HG03280 (cell line): ENCODE measurements around the gene SNORC.

Experiments
- ATAC-seq: cut with Tn5 transposase; IDR thresholded peaks from one replicate; pipeline ENCODE4 v1.9.1; 2021; ENCODE audit warnings: mild to moderate bottlenecking, moderate library complexity; ENCODE audit not compliant: unreplicated experiment

Gene SNORC

DNA sequence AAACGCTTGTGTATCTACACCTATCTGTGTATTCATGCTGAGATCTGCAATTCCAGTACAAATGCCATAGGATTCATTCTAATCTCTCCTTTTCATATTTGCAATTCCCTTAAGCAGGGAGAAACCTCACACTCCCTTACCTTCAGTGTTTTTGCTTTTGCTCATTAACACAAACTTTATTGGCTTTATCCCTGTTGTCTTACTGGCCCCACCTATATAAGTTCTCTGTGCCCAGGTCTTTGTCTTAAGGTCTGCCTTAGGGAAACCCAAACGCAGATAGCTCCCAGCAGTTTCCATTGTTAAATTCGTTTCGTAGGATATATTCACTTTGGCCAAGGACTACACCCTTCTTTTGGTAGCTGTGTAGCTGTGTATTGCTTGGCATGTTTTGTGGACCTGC lies 4.0 kb upstream of the SNORC start:
- ATAC-seq, result no peak

DNA sequence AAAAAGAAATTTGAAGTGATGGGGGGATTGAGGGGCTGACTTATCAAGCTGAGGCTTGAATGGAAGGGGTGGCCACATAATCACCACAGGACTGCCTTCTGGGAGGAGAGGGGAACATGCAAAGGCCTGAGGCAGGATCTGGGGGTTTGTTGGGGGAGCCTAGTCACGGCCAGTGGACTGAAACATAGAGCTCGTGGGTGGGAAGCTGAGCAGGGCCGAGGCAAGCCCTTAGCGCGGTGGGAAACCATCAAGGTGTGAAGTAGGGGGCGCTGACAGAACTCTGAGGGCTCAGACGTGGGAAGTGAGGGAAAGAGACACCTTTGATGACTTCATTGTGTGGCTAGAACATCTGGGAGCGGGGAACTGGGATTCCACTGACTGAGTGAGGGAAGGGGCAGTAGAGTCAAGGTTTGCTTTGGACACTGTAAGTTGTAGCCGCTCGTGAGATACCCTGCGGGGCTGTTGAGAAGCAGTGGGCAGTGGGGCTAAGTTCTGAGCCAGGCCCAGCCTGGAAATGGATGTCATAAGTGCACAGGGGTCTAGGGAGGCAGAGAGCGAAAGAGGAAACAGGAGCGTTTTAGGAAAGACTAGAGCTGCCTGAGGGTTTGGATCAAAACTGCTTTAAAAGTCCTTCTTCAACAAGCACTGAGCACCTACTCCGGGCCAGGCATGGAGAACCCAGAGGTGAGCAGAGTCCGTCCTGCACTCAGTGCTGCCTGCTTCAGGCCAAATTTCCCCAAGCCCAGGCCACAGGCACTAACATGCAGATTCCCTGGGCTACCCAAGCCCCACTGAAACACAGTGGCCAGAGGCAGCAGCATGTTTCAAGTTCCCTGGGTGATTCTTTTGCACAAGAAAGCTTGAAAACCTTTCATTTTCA lies 686 bp upstream of the SNORC start:
- no peak for ATAC-seq

GRCh38 chr2:232870766-232871371 lies 805 bp downstream of the SNORC start:
- ATAC-seq, result no peak

GRCh38 chr2:232871418-232871834 lies 1.4 kb downstream of the SNORC start:
- no peak for ATAC-seq

DNA sequence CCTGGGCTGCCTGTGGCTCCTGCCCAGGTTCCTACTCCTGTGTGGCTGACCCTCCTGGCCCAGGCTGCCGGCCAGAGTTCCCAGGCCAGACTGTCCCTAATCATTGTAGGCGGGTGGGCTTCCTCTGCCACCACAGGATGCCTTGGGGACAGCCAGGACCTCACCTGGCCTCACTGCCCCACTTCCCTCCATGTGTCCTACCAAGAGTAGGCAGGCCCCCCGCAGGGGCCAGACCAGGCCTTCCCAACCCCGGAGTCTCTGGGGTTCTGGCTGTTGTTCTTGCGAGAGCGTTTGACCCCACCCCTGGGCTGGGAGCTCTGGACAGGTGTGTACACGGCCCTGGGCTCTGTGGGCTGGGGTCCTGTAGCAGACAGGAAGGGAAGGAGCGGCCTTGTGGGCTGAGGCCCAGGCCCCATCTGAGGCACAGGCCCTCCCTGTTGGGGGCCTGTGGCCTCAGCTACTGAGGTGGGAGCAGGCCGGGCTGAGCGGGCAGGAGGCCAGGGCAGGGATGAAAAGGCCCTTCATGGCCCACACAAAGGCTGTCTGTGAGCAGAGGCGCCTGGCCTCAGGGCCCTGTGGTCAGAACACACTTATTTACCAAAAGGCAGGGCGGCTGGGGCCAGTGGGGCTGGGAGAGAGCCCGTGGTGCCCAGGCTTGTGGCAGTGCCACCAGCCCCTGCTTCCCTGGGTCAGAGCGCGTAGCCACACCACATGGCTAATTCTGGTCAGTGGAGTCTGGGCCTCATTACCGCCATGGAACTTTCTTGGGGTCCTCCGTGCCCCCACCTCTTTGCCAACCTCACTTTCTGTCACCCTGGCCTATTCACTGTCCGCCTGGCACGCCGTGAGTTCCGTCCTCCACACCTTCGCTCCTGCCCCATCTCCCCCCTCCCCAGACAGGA lies 2.0 kb downstream of the SNORC start:
- ATAC-seq, result no peak

DNA sequence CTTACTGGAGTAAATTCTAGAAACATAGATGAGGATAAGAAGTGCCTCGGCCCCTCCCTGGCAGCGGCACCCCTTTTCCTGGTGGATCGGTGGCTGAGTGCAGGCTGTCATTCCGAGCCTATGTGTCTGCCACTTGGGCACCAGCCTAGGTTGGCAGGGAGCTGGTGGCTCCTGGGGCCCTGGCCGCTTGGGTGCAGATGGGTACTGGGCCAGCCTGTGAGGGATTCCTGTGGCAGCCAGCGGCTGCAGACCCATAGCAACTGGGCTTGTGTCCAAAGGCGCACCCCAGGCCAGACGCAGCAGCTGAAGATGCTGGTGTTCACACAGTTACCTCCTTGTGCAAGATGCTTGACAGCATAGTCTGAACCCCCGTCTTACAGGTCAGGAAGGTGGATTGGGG lies 2.8 kb downstream of the SNORC start:
- no peak for ATAC-seq

GRCh38 chr2:232873292-232873908 lies 3.3 kb downstream of the SNORC start:
- no peak for ATAC-seq

- ATAC-seq, result no peak
These were observed 4.0 kb downstream of the SNORC start for GRCh38 chr2:232873909-232874641.

GRCh38 chr2:232874677-232875223 lies 4.7 kb downstream of the SNORC start:
- no peak for ATAC-seq

- no peak for ATAC-seq
These were observed 5.4 kb downstream of the SNORC start for GRCh38 chr2:232875256-232876121.

GRCh38 chr2:232876161-232876977 lies 6.3 kb downstream of the SNORC start:
- no peak for ATAC-seq

DNA sequence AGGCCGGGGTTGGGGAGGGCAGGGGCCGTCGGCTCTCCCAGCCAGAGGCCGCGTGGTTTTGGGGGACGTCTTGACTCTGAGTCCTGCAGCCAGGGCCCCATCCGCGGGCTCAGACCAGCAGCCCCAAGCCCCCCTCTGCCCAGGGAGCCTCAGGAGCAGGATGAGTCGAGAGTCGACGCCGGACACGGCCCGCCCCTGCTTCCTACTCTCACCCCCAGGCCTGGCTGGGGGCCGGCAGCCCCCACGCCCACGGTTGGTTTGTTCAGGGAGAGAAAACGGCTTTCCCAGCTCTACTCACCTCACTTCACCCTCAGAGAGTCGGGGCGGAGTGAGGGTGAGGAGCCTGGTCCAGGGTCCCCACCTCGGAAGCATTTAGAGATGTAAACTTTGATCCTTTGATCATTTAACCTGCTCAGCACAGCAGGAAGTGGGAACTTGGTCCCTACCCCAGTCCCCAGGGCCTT lies 6.9 kb downstream of the SNORC start:
- ATAC-seq, result no peak

GRCh38 chr2:232877940-232878511 lies 8.0 kb downstream of the SNORC start:
- ATAC-seq, result no peak

- ATAC-seq, result no peak
These were observed 9.0 kb downstream of the SNORC start for GRCh38 chr2:232878855-232879617.

DNA sequence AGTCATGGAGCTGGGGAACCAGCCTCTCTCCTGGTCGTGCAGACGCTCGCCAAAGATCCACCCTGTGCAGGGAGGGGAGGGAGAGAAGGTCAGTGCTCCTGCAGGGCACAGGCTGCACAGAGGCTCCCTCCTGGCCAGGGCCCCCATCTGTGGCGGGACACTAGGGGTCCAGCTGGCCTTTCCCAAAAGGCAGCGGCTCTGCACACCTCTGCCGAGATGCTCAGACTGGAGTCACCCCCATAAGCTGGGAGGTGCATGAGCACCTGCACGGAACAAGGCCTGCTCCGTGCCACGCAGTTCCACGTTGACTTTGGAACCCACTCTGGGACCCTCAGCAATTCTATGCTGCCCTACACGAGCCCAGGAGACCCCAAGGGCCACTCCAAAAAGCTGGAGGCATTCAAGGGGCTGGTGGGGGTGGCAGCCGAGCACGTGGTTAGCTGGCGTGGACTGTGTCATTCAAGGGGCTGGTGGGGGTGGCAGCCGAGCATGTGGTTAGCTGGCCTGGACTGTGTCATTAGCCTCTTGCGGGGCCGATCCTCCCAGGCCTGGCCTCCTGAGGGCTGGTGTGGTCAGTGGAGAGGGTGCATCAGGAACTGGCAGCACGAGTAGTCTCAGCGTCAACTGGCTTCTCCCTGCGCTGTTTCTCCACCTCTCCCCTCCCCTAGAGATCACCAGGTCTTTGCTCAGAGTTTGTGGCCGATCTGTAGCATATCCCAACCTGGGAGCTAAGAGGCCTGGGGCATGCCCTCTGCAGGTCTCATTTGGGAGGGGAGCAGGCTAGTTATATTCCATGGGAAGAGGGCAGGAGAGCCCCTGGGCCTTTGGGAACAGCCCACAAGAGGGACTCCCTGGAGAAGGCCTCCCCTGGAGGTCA lies 9.8 kb downstream of the SNORC start:
- no peak for ATAC-seq

- no peak for ATAC-seq
These were observed 10.8 kb downstream of the SNORC start for GRCh38 chr2:232880764-232881351.
